Liver (tissue), 9 donors: ENCODE data around the gene RTN4RL2. TPM values are rescaled to one million over a fixed set of nuclear protein-coding genes. Genes with fewer than 3 reads are reported as not detected.

Source experiments
- DNase-seq: peaks from one replicate; pipeline ENCODE4 v3.0.0-alpha.2; 2017; ENCODE audit warnings: low spot score
- H3K27ac ChIP-seq, 2 donors: one replicate each; pipeline ENCODE4 v1.7.0; 2013; ENCODE audit warnings: inconsistent platforms in 2 of 2, low read length in 2 of 2, control low read depth in 1 of 2, low read depth in 1 of 2, mild to moderate bottlenecking in 1 of 2
- H3K27me3 ChIP-seq, 4 donors: one replicate each; pipeline versions ENCODE4 v1.6.1 to v1.7.0; 2013; ENCODE audit warnings: low read length in 3 of 4, inconsistent platforms in 1 of 4, mild to moderate bottlenecking in 1 of 4, moderate library complexity in 1 of 4; ENCODE audit not compliant: control insufficient read depth in 4 of 4, insufficient read depth in 4 of 4
- H3K36me3 ChIP-seq, 4 donors: one replicate each; pipeline versions ENCODE4 v1.6.1 to v1.7.0; 2013; ENCODE audit warnings: low read length in 3 of 4, mild to moderate bottlenecking in 3 of 4, low read depth in 1 of 4, moderate library complexity in 1 of 4; ENCODE audit not compliant: control insufficient read depth in 4 of 4, insufficient read depth in 3 of 4
- H3K4me1 ChIP-seq, 4 donors: one replicate each; pipeline versions ENCODE4 v1.6.1 to v1.7.0; 2013; ENCODE audit warnings: low read length in 3 of 4, mild to moderate bottlenecking in 3 of 4, moderate library complexity in 1 of 4; ENCODE audit not compliant: control insufficient read depth in 4 of 4, insufficient read depth in 4 of 4
- H3K4me3 ChIP-seq, 3 donors: one replicate each; pipeline versions ENCODE4 v1.6.1 to v1.7.0; 2013; ENCODE audit warnings: low read length in 3 of 3, control low read depth in 1 of 3, low read depth in 1 of 3, mild to moderate bottlenecking in 1 of 3
- H3K9ac ChIP-seq, 2 donors: one replicate each; pipeline ENCODE4 v1.7.0; 2013; ENCODE audit warnings: low read length in 2 of 2, mild to moderate bottlenecking in 2 of 2, moderate library complexity in 2 of 2, control low read depth in 1 of 2, low read depth in 1 of 2
- H3K9me3 ChIP-seq, 4 donors: one replicate each; pipeline versions ENCODE4 v1.6.1 to v1.7.0; 2013; ENCODE audit warnings: low read length in 3 of 4; ENCODE audit not compliant: control insufficient read depth in 4 of 4
- EGR1 ChIP-seq, 2 donors: IDR thresholded peaks; 2 replicates each; pipeline ENCODE4 v1.6.1; 2016 to 2018; ENCODE audit warnings: antibody characterized with exemption in 2 of 2, low read depth in 2 of 2
- FOXA1 ChIP-seq: IDR thresholded peaks from 2 replicates; pipeline ENCODE4 v1.6.1; 2016; ENCODE audit warnings: antibody characterized with exemption
- FOXA2 ChIP-seq: IDR thresholded peaks from 2 replicates; pipeline ENCODE4 v1.6.1; 2016; ENCODE audit warnings: antibody characterized with exemption
- GABPA ChIP-seq, 2 donors: IDR thresholded peaks in 1 of 2; conservative IDR thresholded peaks in 1 of 2; 2 replicates each; pipeline ENCODE4 v1.6.1; 2016; ENCODE audit warnings: antibody characterized with exemption in 2 of 2, mild to moderate bottlenecking in 1 of 2, moderate library complexity in 1 of 2
- HNF4A ChIP-seq, 2 donors: conservative IDR thresholded peaks; 2 replicates each; pipeline ENCODE4 v1.6.1; 2016; ENCODE audit warnings: antibody characterized with exemption in 2 of 2, mild to moderate bottlenecking in 2 of 2
- HNF4G ChIP-seq: IDR thresholded peaks from 2 replicates; pipeline ENCODE4 v1.6.1; 2016; ENCODE audit warnings: antibody characterized with exemption
- JUND ChIP-seq, 2 donors: IDR thresholded peaks; 2 replicates each; pipeline ENCODE4 v1.6.1; 2016; ENCODE audit warnings: antibody characterized with exemption in 2 of 2
- NR2F2 ChIP-seq: IDR thresholded peaks from 2 replicates; pipeline ENCODE4 v1.6.1; 2016; ENCODE audit warnings: antibody characterized with exemption
- RAD21 ChIP-seq, 2 donors: IDR thresholded peaks; 2 replicates each; pipeline ENCODE4 v1.6.1; 2016; ENCODE audit warnings: antibody characterized with exemption in 2 of 2, mild to moderate bottlenecking in 2 of 2
- RXRA ChIP-seq, 2 donors: IDR thresholded peaks; 2 replicates each; pipeline ENCODE4 v1.6.1; 2017 to 2018; ENCODE audit warnings: antibody characterized with exemption in 2 of 2, mild to moderate bottlenecking in 1 of 2
- SP1 ChIP-seq: IDR thresholded peaks from 2 replicates; pipeline ENCODE4 v1.6.1; 2018; ENCODE audit warnings: antibody characterized with exemption, mild to moderate bottlenecking
- TAF1 ChIP-seq: conservative IDR thresholded peaks from 2 replicates; pipeline ENCODE4 v1.6.1; 2016; ENCODE audit warnings: antibody characterized with exemption, mild to moderate bottlenecking
- YY1 ChIP-seq: IDR thresholded peaks from 2 replicates; pipeline ENCODE4 v1.6.1; 2016; ENCODE audit warnings: antibody characterized with exemption, mild to moderate bottlenecking
- WGBS: extraction: QIAGEN DNeasy Blood & Tissue Kit; methylation state at CpG from one replicate; pipeline ENCODE4 v1.1.7; 2013; 5-methylcytosine and 5-hydroxymethylcytosine counted together
- polyA plus RNA-seq, 2 donors: library from polyadenylated mRNA; stranded (reverse) in 1 of 2; unstranded in 1 of 2; fragments of 200-250 nt in 1 of 2; fragments of >200 nt in 1 of 2; fragmentation: Nextera tagmentation in 1 of 2; extraction: Ambion mirVana in 1 of 2; gene quantifications; one replicate each; pipeline versions ENCODE4 v1.2.1 to v1.2.3, GENCODE V29; 2013 to 2015
- total RNA-seq, 2 donors: library from RNA; depleted of rRNA; stranded (reverse); fragments of >200 nt; gene quantifications; one replicate each; pipeline ENCODE4 v1.2.3, GENCODE V29; 2014
- TF ChIP-seq, protein P1 (sequence below): fragments of 150-350 bp; IDR thresholded peaks from 2 replicates; pipeline ENCODE4 v1.5.1; 2017; ENCODE audit warnings: improper control_type of control experiment, low read depth, low read length; ENCODE audit not compliant: missing input control
- TF ChIP-seq, protein P2 (sequence below): IDR thresholded peaks from 2 replicates; pipeline ENCODE4 v1.6.1; 2016; ENCODE audit warnings: antibody characterized with exemption, mild to moderate bottlenecking
- TF ChIP-seq, protein P3 (sequence below): IDR thresholded peaks from 2 replicates; pipeline ENCODE4 v1.6.1; 2016; ENCODE audit warnings: antibody characterized with exemption
- TF ChIP-seq, protein P4 (sequence below): IDR thresholded peaks from 2 replicates; pipeline ENCODE4 v1.6.1; 2016; ENCODE audit warnings: antibody characterized with exemption
- TF ChIP-seq, protein P5 (sequence below): IDR thresholded peaks from 2 replicates; pipeline ENCODE4 v1.6.1; 2016; ENCODE audit warnings: antibody characterized with exemption
- donor health status: healthy.
- donor health status: healthy.
- donor health status: healthy.
- donor health status: healthy.
- donor health status: healthy.

The RTN4RL2 gene
- total and polyA plus RNA-seq, 4 donors, result 0.75 to 18.1 (median 3.2) TPM

DNA sequence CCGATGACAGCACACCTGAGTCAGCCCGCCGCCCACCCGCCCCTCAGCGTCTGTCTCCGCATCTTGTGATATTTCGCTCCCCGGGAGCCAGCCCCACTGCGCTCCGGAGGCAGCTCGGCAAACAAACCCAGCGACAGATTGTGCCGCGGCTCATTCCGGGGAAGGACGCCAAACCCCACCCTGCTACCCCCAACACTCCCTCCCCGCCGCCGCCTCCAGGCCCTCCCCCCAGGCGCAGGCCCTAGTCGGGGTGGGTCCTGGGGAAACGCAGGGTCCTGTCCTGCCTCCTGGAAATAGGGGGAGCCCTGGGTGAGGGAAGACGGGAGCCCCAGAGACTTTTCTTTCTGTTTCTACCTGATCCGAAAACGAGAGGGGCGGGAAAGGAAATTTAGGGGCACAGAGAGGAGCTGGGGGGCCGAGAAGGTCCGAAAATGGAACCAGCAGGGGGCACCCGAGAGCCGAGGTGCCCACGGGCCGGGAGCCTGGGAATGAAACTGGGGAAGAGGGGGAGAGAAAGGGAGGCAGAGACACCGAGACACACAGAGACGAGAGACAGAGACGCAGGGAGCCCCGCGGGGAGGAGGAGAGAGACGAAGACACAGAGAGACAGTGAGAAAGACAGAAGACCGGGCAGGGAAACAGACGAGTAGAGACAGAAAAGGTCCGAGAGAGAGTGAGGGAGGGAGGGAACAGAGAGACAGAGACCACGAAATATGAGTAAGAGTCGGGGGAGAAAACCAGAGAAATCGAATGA lies 1.7 kb upstream of the RTN4RL2 start:
- WGBS, result under 1% methylated on average over 44 of the region's 44 CpGs
- Histone ChIP-seq H3K9me3 (no peaks in the 10 kb centered on the region), H3K27ac (peak overlapping the region; percentile 83 to 84), H3K4me1 (peaks cover 22 to 61% (median 52%) of the 10 kb centered on the region in 4 donors), H3K27me3 (no peaks in the 10 kb centered on the region), H3K9ac (peak overlapping the region; percentile 5 to 56), H3K36me3 (no peaks in the 10 kb centered on the region), H3K4me3 (peak overlapping the region; percentile 11 to 77 (median 52))
- DNase-seq, result peak; percentile 81
- TF ChIP-seq SP1 (no peak), GABPA (IDR thresholded peaks at IDR 0.05 in 1 of 2, conservative IDR thresholded peaks at IDR 0.05 in 1 of 2) (no peak), HNF4A (conservative IDR thresholded peaks at IDR 0.05) (peak in 1 of 2 donors; percentile 20), RAD21 (IDR thresholded peaks at IDR 0.05) (peak; percentile 79 to 80), FOXA1 (no peak), YY1 (peak; percentile 61), TAF1 (no peak), HNF4G (no peak), FOXA2 (no peak), NR2F2 (no peak), EGR1 (IDR thresholded peaks at IDR 0.05; ENCODE audit: low read depth in 2 of 2) (no peak), JUND (IDR thresholded peaks at IDR 0.05) (peak in 1 of 2 donors; percentile 17), RXRA (IDR thresholded peaks at IDR 0.05) (no peak)
- TF ChIP-seq, protein P1, sequence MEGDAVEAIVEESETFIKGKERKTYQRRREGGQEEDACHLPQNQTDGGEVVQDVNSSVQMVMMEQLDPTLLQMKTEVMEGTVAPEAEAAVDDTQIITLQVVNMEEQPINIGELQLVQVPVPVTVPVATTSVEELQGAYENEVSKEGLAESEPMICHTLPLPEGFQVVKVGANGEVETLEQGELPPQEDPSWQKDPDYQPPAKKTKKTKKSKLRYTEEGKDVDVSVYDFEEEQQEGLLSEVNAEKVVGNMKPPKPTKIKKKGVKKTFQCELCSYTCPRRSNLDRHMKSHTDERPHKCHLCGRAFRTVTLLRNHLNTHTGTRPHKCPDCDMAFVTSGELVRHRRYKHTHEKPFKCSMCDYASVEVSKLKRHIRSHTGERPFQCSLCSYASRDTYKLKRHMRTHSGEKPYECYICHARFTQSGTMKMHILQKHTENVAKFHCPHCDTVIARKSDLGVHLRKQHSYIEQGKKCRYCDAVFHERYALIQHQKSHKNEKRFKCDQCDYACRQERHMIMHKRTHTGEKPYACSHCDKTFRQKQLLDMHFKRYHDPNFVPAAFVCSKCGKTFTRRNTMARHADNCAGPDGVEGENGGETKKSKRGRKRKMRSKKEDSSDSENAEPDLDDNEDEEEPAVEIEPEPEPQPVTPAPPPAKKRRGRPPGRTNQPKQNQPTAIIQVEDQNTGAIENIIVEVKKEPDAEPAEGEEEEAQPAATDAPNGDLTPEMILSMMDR, result peak; percentile 72
- TF ChIP-seq, protein P2, sequence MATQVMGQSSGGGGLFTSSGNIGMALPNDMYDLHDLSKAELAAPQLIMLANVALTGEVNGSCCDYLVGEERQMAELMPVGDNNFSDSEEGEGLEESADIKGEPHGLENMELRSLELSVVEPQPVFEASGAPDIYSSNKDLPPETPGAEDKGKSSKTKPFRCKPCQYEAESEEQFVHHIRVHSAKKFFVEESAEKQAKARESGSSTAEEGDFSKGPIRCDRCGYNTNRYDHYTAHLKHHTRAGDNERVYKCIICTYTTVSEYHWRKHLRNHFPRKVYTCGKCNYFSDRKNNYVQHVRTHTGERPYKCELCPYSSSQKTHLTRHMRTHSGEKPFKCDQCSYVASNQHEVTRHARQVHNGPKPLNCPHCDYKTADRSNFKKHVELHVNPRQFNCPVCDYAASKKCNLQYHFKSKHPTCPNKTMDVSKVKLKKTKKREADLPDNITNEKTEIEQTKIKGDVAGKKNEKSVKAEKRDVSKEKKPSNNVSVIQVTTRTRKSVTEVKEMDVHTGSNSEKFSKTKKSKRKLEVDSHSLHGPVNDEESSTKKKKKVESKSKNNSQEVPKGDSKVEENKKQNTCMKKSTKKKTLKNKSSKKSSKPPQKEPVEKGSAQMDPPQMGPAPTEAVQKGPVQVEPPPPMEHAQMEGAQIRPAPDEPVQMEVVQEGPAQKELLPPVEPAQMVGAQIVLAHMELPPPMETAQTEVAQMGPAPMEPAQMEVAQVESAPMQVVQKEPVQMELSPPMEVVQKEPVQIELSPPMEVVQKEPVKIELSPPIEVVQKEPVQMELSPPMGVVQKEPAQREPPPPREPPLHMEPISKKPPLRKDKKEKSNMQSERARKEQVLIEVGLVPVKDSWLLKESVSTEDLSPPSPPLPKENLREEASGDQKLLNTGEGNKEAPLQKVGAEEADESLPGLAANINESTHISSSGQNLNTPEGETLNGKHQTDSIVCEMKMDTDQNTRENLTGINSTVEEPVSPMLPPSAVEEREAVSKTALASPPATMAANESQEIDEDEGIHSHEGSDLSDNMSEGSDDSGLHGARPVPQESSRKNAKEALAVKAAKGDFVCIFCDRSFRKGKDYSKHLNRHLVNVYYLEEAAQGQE, result no peak
- TF ChIP-seq, protein P3, sequence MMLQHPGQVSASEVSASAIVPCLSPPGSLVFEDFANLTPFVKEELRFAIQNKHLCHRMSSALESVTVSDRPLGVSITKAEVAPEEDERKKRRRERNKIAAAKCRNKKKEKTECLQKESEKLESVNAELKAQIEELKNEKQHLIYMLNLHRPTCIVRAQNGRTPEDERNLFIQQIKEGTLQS, result no peak
- TF ChIP-seq, protein P4, sequence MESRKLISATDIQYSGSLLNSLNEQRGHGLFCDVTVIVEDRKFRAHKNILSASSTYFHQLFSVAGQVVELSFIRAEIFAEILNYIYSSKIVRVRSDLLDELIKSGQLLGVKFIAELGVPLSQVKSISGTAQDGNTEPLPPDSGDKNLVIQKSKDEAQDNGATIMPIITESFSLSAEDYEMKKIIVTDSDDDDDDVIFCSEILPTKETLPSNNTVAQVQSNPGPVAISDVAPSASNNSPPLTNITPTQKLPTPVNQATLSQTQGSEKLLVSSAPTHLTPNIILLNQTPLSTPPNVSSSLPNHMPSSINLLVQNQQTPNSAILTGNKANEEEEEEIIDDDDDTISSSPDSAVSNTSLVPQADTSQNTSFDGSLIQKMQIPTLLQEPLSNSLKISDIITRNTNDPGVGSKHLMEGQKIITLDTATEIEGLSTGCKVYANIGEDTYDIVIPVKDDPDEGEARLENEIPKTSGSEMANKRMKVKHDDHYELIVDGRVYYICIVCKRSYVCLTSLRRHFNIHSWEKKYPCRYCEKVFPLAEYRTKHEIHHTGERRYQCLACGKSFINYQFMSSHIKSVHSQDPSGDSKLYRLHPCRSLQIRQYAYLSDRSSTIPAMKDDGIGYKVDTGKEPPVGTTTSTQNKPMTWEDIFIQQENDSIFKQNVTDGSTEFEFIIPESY, result no peak
- TF ChIP-seq, protein P5, sequence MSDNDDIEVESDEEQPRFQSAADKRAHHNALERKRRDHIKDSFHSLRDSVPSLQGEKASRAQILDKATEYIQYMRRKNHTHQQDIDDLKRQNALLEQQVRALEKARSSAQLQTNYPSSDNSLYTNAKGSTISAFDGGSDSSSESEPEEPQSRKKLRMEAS, result no peak
